Left renal cortex interstitium (tissue), 4 donors: ENCODE data around the gene CCDC12. TPM values are rescaled to one million over a fixed set of nuclear protein-coding genes. Genes with fewer than 3 reads are reported as not detected.

Experiments used
- DNase-seq, 4 donors: peaks; one replicate each; pipeline ENCODE4 v3.0.0-alpha.2; 2013; ENCODE audit warnings: low read depth in 4 of 4, low spot score in 2 of 4, missing footprints in 1 of 4
- polyA plus RNA-seq, 4 donors: library from polyadenylated mRNA; unstranded; fragments of 120-200 nt; gene quantifications; one replicate each; pipeline ENCODE4 v1.2.1, GENCODE V29; 2013; ENCODE audit not compliant: insufficient read length in 4 of 4

CCDC12 gene
- polyA plus RNA-seq, 4 donors = 52.4 to 67.5 (median 57.7) TPM

DNA sequence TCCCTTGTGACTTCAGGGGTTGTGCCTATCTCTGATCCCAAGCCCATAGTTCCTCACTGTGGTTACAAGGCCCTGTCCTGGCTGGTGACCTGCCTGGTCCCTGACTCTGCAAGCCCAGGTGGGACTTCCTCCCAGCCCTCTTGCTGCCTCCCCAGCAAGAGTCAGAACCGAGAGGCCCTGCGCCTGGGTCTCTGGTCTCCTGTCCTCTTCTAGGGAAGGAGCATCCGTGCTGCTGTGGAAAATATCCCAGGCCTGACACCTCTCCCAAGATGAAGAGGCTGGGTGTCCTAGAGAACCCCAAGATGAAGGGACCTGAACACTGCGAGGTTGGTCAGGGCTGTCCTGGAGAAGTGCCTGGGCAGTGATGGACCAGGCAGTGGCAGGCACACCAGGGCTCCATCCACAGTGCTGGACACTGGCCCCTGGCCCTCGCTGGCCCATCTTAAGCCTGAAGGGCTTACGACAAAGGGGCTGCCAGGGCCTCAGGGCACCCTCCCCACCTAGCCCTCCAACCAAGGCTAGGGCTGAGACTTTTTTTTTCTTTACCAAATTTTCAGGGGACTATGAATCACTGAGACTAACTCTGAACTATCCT, 66.3 kb downstream of the CCDC12 start:
- DNase-seq = no peak

DNA sequence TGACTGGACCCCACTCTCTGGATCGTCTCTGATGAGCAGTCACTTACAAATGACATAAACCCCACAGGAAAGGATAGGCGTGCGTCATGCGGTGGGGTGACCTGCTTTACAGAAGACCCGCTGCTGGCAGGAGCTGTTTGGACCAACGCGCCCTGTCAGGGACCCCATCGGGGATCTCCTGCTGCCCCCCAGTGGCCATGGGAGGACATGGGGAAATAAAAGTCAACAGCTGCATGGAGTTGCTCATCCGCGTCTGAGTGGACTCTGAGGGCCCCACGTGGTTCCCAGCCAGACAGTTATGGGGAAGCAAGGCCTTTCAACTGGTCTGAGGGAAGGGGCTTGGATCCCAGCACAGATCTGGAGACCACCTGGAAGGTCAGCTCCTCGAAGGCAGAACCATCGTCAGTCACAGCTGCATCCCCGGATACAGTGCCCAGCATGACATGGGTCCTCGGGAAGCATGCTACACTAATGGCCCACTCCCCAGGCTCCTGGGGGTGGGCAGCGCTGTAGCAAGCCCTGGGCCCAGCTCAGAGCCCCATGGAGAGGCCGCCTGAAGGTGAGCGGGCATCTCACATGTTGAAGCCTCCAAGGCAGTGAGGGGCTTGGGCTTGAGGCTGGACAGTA, 66.9 kb downstream of the CCDC12 start:
- peak; percentile 52 to 85 (median 73) for DNase-seq

DNA sequence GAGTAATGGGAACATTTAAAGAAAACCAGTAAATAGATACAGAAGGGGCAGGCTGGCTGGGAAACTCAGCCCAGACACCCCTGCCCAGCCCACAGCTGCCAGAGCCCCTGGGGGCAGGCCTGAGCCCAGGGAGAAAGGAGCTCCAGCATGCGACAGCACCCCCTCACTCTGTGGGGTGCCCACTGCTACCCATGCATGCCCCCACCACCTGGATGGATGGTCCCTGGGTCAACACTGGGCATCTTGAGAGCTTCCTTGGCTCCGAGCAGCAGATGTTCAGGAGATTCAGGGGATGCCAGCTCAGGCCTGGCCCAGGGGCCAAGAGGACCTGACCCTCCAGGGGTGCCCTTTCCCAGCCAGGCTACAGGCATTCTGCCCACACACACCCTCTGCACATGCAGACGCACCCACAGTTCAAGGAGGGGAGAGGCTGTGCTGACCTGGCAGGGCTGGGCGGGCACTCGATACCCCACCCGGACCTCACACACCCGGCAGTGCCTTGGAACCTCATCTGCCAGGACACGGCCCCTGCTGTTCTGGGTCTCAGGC, 67.5 kb downstream of the CCDC12 start:
- DNase-seq = no peak

DNA sequence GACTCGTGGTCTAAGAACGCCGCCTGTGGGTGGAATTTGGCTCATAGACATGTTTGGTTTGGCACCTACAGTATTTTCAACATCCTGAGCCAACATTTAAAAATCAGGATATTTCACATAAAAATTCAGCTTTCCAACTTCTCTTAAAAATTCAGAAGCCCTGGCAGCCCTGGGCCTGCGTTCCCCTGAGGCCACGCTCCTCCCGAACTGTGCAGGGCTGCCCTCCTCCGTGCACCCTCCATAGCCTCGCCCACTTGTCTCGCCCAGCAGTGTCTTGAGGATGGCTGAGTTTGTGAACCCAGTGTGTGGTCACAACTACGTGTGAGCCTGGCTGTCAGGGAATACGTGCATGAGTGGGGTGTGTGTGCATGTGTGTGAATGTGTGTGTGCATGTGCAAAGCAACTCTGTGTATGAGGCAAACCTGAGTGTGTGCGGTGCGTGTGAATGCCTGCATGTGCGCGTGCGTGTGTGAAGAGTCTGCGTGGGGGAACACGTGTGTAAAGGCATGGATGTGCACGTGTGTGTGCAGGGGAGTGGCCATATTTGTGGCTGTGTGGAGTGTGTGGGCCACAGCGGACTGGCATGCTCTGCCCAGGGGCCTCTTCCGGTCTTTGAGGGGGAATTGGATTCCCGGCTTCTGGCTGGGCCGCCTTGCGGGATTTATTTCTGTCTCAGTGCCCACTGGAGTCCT, 68.1 kb downstream of the CCDC12 start:
- DNase-seq = no peak

DNA sequence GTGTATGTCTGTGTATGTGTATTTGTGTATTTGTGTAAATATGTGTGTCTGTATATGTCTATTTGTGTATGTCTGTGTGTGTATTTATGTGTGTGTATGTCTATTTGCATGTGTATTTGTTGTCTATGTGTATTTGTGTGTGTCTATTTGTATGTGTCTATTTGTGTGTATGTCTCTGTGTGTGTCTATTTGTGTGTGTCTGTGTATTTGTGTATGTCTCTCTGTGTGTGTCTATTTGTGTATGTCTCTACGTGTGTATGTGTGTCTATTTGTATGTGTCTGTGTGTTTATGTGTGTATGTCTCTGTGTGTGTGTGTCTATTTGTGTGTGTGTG, 68.6 kb downstream of the CCDC12 start:
- DNase-seq = no peak

DNA sequence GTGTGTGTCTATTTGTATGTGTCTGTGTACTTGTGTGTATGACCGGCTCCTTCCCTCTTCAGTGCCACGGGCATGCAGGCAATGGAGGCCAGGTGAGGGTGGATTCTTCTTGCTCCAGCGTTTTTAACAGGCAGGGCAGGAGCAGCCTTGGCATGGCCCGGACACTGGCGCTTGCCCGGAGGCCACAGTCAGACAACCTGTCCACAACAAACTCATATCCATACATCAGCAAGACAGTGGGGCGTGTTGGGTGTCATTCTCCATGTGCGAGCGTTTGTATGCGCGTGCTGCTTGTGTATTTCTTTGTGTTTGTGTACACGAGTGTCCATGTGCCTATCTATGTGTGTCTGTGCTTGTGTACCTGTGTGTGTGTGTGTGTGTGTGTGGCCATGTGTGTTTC, 69.3 kb downstream of the CCDC12 start:
- DNase-seq = no peak

DNA sequence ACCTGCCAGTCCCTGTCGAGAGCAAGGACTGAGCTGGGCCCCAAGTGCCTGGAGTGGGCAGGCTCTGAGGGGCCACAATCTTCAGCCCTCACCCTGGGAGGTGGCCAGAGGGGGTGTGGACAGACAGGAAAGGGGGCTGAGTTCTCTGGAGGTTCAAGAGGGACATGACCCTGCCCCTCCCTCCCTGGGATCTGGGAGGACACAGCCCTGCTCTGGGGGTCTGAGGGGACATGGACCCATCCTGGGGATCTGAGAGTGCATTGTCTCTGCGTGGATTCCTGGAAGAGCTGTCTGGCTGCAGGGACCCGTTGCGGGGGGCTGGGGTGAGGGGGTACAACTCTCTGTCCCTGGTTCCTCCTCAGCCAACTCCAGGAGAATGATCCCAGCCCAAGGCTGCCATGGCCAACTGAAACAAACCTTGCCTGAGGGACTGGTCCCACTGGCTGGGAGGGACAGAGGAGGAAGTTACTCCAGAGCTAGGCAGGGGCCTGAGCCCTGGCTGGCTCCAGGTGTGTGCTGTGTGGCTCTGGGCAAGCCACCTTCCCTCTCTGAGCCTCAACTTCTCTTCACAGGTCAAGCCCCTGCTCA, 70.0 kb downstream of the CCDC12 start:
- no peak for DNase-seq

DNA sequence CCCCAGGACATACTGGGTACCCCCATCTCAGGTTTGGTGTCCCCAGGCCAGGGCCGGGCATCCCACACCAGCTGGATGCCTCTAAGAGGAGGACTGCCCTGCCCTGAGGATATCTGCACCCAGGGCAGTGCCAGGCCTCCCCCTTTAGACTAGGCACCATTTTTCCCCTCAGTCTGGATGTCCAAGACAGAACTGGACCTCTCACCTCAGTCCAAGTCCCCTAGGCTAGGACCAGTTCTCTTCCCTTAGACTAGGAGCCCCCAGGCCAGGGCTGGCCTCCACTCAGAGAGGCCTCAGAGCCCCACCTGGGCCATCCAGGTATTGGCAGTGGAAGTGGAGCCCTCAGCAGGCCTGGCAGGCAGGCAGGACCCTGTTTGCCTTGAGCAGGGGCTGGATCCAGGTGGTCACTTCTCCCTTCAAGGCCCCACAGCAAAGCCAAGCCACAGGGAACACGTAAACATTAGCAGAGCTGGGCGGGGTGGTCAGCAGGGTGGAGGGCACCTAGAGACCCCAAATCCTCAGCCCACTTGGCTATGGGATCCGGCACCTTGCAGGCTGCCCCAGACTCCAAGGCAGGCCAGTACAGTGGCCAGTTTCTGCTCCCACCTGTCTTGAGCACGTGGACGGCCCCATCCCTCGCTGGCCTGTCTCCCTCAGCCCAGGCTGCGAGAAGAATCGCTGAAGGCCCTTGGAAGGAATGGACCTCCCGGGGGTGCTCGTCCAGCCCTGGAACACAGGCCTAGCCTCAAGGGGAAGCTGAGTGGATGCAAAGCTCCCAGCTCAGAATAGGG, 70.7 kb downstream of the CCDC12 start:
- DNase-seq = no peak

DNA sequence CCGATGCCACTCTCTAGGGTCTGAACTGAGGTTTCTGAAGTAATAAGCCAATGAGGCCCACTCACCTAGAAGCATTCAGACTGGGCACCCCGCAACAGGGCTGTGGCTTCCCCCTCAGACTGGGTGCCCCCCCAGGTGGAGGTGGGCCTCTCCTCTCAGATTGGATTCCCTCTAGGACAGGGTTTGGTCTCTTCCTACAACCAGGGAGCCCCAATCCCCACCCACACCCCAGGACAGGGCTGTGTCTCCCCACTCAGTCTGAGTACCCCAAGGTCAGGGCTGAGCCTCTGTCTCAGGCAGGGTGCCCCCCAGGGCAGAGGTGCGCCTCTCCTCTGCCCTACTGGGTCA, 71.4 kb downstream of the CCDC12 start:
- DNase-seq = no peak

DNA sequence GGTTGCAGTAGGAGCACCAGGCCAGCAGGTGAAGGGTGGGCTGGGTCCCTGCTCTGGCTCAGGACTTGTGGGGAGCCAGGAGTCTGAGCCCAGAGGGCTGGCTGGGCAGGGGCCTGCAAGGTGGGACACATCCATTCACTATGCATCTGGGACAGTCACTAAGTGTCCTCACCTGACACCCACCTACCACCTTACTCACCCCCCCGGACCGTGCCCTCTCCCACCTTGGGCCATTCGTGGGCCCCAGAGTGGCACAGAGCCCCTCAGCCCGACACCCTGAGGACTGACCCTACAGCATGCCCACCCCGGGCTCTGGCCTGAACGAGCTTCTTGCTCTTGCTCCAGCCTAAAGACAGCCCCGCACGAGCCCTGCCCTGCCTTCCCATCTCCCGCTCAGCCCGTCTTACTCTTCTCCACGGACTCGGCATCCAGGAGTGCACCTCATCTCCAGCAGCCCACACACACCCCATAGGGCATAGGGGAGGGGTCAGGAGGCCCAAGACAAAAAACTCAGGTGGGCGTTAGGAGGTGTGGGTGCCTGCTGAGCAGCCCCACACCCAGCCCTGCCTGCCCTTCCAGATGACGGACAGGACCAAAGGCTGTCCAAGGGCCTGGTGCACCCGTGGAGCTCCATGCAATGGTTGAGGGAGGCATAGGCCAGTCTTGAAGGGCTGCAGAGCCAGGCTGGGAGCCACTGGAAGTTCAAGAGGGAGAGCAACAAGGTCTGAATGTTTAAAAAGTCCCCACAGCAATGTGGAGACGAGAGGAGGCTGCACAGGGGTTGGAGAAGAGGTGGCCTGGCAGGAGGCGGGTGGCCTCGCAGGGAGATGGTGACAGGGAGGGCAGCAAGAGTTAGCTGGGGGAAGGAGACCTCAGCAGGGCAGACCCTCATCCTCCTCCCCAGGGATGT, 72.0 kb downstream of the CCDC12 start:
- DNase-seq = no peak

DNA sequence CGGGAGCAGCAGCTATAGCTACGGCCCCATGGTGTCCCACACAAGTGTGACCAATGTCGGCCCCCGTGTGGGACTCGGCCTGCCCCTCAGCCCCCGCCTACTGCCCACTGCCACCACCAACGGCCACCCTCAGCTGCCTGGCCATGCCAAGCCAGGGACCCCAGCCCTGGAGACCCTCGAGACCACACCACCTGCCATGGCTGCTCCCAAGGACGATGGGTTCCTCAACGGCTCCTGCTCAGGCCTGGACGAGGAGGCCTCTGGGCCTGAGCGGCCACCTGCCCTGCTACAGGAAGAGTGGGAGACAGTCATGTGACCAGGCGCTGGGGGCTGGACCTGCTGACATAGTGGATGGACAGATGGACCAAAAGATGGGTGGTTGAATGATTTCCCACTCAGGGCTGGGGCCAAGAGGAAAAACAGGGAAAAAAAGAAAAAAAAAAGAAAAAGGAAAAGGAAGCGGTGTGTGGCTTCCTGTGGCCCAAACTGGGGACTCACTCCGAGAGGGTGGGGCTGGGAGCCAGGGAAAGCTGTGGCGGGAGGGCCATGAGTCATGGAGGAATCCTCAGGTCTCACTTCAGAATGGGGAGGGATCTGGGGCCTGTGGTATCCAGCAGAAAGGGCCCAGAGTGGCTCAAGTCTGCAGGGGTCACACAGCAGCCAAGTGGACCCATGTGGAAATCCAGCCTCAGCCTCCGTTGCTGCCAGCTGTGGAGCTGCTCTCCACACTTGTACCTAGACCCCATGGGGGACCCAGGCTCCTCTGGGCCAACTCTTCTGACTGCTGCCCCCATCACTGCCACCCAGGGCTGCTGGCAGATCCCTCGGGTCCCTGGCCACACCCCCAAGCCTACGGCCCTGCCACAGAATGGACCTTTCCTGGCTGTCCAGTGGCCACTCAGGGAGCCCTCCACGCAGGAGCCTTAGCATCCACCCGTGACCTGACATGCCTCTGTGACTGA, 72.9 kb downstream of the CCDC12 start:
- no peak for DNase-seq

DNA sequence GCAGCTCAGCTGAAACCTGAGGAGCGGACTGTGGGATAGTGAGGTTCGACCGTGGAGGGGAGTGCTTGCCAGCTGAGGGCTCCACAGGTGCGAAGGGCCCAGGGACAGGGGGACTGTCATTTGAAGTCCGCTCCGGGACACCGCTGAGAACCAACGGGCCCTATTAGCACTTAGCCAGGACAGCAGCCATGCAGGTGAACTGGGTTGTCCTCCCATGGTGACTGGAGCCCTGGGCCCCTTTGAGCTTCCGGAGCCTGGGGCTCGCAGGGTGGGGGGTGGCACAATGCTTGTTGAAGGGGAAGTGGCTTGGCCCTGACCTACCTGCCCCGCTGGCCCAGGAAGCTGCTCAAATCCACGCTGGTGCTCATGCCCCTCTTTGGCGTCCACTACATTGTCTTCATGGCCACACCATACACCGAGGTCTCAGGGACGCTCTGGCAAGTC, 74.3 kb downstream of the CCDC12 start:
- no peak for DNase-seq

DNA sequence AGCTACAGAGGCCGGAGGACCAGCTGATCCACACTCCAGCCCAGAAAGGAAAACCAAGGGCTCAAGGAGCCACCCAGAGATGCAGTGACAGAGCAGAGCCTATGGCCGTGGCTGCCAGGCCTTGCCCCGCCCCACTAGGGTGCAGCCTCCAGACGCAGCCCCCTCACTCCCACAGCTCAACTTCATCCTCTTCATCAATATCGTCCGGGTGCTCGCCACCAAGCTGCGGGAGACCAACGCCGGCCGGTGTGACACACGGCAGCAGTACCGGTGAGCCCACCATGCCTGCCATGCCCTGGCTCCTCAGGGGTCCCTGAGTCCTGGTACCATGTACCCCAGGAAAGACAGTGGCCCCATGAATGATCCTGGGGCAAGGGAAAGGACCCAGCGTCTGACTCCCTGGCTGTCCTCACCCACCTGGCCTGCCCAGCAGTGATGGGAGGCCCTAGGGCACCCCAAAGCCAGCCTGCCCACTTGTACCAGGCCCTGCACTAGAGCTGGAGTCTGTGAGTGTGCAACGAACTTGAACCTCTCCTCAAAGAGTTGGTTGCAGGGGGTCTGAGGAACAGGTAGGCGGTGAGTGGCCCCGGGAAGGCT, 74.9 kb downstream of the CCDC12 start:
- no peak for DNase-seq

DNA sequence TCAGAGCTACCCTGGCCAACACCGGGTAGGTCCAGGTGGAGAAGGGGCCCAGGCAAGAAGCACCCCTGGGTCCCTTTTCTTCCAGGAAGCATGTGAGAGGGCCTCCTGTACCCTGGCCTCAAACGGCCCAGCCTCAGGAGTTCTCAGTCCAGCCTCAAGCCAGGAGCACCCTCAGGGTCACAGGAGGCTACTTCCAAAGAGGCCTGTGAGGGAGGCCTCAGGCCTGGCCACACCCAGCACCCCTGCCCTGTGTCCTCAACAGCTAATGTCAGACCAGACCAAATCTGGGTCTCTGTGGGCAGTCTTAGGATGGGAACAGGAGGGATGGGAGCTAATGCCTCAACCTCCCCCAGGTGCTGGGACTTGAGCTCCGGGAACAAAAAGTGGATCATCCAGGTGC, 75.5 kb downstream of the CCDC12 start:
- DNase-seq = no peak

DNA sequence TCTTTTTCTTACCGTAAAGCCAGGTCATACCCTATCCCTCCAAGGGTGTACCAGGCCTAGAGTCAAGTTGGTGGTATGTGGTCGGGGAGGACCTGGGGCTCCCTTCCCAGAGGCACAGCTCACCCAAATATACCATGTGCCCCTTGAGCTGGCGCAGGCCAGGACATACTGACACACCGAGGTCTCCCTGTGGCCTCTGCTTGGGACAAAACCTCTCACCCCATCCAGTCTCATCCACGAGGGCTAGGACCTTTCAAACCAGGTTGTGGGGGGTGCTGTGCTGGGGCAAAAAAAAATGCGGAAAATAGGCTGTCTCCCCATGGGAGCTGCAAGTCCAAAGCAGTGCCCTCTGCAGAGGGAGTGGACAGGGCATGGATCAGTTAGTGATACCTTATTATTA, 76.2 kb downstream of the CCDC12 start:
- no peak for DNase-seq

DNA sequence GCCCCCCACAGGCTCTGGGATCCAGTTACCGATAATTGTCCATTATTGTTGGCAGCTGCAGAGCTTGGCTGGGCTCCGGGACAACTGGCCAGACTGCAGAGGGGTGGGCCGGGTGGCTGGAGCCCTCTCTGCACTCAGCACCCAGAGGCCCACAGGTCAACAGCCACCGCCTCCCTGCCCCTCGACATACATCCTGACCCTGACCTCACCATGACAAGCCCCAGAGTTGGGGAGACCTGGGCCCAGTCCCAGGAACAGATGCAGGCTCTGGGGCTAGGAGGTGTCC, 76.6 kb downstream of the CCDC12 start:
- DNase-seq = no peak

DNA sequence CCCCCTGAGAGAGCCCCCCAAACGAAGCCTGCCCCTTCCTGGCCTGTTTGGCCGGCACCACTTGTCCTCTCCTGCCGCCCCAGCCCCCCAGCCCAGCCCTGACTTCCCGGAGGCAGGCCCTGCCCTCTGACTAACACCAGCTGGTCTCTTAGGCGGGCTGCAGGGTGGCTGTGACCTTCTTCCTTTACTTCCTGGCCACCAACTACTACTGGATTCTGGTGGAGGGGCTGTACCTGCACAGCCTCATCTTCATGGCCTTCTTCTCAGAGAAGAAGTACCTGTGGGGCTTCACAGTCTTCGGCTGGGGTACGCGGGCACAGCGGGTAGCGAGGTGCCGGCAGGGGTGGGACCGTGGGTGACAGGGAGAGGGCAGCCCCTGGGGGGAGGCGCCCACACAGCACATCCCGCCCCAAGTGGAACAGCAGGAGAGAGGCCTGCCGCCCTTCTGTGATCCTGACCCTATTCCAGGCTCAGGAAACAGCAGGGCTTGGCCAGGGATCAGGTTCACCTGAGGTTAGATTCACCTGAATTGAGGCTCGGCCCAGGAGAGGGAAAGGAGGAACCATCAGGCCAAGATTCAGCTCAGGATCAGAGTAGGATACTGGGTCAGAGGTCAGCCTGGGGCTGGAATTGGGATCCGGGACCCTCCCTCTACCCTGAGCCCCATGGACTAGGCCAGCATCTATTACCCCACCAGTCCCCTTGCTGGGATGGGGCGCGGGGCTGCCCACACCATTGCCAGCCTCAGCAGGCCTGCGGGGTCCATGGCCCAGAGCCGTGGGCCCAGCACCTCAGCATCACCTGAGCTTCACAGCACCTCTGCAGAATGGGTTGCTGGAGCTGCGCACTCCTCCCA, 77.2 kb downstream of the CCDC12 start:
- no peak for DNase-seq
